ENCODE data around the gene NCR3LG1.
A peak's percentile ranks its signal among the peaks of the same experiment; 100 is the strongest.

NCR3LG1 gene

DNA sequence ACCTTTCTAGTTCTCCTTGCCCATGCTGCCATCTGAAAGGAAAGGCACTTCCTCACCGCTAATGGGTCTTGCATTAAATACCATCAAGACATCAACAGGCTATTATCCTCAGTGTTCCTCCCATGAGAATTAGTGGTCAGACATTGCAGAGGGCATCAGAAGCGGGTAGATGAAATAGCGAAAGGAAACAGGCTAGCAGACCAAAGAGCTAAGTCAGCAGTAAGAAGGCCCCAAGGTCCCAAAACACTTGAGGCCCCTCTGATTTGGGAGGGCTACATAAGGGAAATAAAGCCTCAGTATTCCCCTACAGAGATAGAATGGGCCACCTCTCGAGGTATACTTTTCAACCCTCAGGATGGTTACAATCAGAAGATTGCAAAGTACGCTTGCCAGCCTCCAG lies 23.9 kb downstream of the NCR3LG1 start:
- DNase-seq, result no peak

DNA sequence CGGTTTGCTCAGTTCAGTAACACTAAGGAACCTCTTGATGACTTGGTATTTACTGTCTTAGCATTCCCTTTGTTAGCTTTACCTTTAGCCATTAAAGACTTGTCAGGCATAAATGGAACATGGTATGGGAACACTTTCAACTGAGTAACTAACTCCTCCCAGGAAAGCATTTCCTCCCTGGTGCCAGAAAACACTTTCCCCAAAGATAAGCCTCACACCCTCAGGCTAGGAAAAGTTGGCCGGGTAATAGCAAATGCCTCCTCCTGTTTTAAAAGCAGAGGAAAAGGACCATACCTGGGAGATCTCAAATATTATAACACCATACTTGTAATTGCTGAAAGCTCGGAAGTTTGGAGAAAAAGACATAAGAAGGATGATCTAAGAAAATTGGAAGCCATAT lies 24.9 kb downstream of the NCR3LG1 start:
- no peak for DNase-seq

DNA sequence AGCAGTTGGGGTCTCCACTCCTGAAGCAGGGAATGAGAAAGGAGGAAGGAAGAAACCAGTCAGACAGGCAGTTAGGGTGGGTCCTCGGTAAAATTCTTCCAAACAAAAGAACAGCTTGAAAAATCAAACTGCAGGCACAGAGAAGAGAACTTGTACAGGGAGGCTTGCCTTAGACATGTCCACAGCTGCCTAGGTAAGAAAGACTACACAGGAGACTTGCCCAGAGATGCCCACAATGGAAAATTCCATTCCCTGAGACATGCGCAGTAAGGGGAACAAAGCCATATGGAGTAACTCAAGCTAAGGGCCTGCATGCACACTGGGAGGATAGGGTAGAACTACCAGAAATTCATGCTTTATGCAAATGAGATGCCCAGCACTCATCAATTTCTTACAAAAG lies 27.1 kb downstream of the NCR3LG1 start:
- DNase-seq, result no peak

GRCh38 chr11:17379383-17380180 lies 28.0 kb downstream of the NCR3LG1 start:
- DNase-seq, result no peak

GRCh38 chr11:17381156-17381555 lies 29.6 kb downstream of the NCR3LG1 start:
- DNase-seq, result no peak

GRCh38 chr11:17382046-17382728 lies 30.6 kb downstream of the NCR3LG1 start:
- no peak for DNase-seq

DNA sequence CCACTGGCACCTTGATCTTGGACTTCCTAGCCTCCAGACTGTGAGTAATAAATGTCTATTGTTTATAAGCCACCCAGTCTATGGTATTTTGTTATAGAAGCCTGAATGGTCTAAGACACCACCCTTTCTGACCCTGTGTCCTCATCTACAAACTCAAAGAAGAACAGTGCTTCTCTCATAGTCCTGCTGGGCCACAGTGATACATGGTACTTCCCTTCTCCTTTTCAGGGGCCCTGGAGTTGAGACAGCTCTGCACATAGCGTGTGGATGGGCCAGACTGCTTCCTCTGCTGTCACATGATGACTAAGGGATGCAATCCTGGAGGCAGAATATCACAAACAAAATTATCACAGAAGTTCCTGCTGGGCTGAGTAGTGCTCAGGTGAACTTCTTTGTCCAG lies 31.9 kb downstream of the NCR3LG1 start:
- peak; percentile 82 for DNase-seq

DNA sequence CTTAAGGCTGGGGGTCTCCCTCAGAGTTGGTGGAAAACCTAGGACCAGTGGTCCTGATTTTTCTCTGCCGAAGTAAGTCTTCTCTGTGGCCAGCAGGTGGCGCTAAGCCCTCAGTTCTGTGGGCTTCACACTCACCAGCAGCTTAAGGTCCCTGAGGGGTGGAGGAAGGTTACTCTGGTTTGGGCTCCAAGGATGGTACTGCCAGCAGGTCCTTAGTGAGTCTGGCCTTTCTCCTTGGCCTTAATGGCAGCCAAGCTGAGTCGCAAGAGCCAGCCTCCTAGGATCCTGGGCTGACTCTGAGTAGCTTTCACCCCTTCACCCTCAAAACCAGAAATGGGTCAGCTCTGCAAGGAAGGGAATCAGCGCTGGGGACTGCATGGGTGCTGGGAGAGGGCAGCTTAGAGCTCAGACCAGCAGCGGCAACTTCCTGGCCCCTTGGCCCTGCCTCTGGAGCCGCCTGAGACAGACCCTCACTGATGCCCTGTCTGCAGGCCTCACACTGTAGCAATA lies 32.5 kb downstream of the NCR3LG1 start:
- peak; percentile 68 for DNase-seq

DNA sequence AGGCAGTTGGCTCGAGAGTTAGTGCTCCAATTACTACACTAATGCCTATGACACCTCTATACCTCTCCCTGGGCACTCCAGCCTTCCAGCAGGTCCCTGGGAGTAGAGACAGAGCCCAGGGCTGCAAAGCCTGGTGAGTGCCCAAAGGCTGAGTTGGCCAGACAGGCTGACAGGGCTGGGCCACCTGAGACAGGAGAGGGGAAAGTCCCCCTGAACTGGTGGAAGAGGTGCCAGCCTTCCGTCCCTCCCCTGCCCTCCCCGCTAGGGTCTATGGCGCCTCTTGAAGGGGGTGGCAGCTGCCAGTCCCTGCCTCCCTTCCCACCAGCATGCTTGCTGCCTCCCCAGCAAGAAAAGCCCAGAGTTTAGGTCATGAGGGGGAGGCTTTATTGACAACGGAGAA lies 33.9 kb downstream of the NCR3LG1 start:
- no peak for DNase-seq

DNA sequence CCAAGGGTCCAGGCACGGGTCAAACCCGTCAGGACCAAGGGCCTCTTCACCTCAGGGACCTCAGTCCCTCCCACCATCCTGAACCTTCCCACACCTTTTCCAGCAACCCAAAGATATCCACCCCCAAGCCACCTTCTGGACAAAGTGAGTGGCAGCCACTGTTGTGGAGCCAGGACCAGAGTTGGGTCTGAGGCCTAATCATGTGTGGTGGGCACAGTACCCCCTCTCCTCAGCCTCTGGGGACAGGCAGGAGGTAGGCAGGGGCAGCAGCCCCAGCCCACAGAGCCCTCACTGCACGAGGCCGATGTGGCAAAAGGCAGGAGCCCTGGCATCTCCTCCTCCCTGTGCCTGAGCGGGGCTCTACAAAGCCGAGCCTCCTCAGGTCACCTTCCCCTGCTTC lies 34.3 kb downstream of the NCR3LG1 start:
- DNase-seq, result no peak

DNA sequence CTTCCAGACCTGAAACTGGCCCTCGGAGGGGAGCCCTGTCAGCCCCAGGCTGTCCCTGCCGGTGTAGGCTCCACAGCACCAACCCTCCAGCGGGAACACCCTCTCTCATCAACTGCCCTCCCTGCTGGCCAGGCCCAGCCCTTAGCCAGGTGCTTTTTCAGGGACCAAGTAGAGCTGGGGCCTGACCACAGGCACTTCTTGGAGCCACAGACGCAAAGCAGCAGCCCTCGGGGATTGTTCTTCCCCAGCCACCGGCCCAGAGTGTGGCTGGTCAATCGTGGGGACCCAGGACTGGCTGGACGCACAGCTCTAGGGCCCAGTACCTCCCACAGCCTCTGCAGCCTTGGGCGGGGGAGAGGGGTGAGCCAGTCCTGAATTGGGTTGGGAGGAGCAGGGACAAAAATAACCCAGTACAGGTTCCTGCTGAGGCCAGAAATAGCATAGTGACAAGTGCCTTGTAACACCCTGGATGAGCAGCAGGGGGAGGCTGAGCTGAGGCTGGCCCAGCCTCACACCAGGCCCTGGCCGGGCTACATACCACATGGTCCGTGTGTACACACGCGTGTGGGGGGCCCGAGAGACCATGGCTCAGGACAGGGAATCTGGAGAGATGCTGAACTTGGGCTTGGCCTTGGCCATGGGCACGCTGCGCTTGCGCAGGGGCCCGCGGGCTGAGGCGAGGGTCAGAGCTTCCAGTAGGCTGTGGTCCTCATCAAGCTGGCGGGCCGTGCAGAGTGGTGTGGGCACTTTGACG lies 34.9 kb downstream of the NCR3LG1 start:
- DNase-seq, result peak; percentile 48

DNA sequence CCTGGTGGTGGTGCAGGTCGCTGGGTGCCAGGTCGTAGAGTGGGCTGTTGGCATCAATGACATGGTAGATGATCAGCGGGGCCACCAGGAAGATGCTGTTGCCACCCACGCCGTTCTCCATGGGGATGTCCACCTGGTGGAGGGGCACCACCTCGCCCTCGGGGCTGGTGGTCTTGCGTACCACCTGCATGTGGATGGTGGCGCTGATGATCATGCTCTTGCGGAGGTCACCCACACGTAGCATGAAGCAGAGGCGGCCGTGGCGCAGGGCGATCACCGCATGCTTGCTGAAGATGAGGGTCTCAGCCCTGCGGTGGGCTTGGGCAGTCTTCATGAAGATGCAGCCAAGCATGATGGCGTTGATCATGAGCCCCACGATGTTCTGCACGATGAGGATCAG lies 35.7 kb downstream of the NCR3LG1 start:
- DNase-seq, result no peak

- no peak for DNase-seq
Observed at GRCh38 chr11:17387811-17388210, 36.2 kb downstream of the NCR3LG1 start.

DNA sequence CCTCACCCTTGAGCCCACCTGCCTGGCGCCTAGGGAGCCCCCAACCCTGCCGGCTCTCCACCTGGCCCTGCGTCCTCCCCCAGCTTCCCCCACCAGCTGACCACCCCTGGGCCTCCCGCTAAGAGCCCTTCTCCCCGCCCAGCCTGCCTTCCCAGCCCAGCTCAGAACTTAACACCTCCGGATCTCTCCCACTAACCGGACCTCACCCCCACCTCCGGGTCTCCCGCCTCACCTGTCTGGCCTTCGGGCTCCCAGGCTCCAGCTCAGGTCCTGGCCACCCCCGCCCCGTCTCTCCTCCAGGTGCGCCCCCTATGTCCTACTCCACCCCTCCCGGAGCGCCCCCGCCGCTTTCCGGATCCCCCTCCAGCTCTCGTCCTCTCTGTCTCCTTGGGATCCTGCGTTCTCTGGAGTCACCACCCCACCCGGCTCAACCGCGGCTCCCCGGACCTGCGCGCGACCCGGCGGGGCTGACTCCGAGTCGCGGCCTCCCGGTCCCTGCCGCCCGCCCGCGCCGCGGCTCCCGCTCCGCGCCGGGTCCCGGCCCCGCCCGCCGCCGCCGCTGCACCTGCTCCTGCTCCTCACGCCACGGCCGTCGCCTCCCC lies 37.1 kb downstream of the NCR3LG1 start, which contains the start of gene KCNJ11:
KCNJ11 (minus strand) TSS at position 51 of the 602 bp plus-strand sequence. CDS start 568 bp downstream, outside the sequence.
- DNase-seq, result no peak

GRCh38 chr11:17389211-17389956 lies 37.8 kb downstream of the NCR3LG1 start:
- DNase-seq, result peak; percentile 32

GRCh38 chr11:17389957-17390649 lies 38.5 kb downstream of the NCR3LG1 start:
- no peak for DNase-seq

GRCh38 chr11:17391493-17392355 lies 40.1 kb downstream of the NCR3LG1 start:
- DNase-seq, result no peak

DNA sequence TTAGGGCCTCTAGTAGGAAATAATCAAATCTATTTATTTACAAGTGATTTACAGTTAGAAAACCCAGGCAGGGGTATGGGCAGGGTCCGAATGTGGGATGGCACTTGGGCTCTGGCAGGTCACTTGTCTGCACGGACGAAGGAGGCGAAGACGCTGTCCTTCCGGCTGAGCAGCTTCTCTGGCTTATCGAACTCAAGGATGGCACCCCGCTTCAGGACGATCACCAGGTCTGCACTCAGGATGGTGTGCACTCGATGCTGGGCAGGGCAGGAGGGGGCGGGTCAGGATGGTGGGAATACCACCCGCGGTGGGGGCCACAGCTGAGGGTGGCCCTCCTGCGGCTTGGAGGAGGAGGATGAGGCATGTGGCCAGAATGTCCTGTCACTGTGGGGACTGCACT lies 41.3 kb downstream of the NCR3LG1 start:
- no peak for DNase-seq

GRCh38 chr11:17393472-17393871 lies 41.9 kb downstream of the NCR3LG1 start:
- DNase-seq, result no peak

- no peak for DNase-seq
Observed at GRCh38 chr11:17394743-17395390, 43.3 kb downstream of the NCR3LG1 start.

Data from inflammatory macrophage treated with lipopolysaccharide for 4 hours (primary cell).